ENCODE results near the gene APLP1.
"Not testable (repeated sequence)": the region's sequence is repeated elsewhere in the genome, so short reads cannot be mapped to it uniquely, and the experiment has no call there.

The APLP1 gene

DNA sequence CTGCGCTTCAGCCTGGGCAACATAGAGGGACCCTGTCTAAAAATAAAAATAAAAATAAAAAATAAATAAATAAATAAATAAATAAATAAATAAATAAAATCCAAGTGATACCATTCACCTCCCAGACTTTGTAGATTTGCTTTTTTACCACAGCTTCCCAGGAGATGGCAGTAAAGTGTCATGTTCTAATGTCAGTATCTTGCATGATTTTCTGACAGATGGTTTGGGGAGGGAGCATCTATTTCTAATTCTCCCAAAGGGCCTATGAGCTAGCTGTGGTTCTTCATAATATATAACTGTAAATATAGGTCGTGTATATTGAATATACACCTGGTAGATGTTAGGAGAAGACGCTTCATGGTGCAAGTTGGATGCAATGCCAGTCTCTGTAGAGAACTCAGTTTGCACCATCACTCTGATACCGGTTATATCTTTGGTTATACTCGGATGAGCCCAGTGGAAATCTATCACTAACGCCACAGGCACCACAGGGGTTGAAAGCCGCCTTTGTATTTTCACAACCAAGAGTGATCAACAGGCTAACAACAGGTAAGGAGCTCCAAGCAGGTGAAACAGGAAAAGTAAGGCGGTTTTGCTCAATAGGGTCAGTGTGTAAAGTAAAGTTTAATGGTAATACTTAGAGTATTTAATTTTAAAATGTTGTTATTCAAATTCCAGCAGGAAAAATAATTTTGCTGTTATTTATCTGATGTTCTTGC is 13.9 kb downstream of the APLP1 start:
- DNase-seq (ENCODE audit: low read depth in 2 of 2): no peak

DNA sequence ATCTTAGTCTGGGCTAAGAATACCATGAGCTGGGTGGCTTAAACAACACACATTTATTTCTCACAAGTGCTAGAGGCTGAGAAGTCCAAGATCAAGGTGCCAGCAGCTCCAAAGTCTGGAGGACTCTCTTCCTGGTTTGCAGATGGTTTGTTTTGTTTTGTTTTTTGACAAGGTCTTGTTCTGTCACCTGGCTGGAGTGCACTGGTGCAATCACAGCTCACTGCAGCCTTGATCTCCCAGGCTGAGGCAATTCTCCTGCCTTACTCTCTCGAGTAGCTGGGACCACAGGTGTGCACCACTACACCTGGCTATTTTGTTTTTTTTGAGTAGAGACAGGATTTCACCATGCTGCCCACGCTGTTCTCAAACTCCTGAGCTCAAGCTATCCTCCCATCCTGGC is 15.5 kb downstream of the APLP1 start:
- DNase-seq (ENCODE audit: low read depth in 2 of 2): no peak

DNA sequence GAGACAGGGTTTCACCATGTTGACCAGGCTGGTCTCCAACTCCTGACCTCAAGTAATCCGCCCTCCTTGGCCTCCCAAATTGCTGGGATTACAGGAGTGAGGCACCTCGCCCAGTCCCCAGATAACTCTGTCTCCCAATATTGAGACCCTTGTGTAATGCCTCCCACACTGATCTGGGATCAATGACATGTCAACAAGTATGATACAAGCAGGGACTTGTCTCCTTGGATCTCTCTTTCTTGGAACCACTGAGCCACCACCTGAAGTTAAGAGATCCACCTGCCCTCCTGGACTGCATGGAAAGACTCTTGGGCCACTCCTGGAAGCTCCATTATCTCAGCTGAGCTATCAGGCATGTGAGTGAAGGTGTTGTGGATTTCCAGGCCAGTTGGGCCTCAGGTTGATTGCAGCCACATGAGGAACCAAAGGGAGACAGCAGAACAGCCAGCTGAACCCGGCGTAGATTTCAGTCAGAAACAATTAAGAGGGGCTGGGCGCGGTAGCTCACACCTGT is 16.9 kb downstream of the APLP1 start:
- no peak for DNase-seq (ENCODE audit: low read depth in 2 of 2)

DNA sequence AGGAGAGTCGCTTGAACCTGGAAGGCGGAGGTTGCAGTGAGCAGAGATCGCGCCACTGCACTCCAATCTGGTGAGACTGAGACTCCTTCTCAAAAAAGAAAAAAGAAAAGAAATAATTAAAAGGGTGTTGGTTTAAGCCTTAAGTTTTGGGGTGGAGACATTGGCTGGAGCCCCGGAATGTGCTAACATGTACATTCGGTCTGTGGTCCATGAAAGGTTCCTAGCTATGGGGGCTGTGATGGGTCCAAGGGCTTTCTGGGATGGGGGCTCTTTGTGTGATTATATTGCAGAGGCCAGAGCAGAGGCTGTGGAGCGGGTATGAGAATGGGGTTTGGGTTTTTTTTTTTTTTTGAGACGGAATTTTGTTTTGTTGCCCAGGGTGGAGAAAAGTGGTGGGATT is 17.5 kb downstream of the APLP1 start:
- no peak for DNase-seq (ENCODE audit: low read depth in 2 of 2)

DNA sequence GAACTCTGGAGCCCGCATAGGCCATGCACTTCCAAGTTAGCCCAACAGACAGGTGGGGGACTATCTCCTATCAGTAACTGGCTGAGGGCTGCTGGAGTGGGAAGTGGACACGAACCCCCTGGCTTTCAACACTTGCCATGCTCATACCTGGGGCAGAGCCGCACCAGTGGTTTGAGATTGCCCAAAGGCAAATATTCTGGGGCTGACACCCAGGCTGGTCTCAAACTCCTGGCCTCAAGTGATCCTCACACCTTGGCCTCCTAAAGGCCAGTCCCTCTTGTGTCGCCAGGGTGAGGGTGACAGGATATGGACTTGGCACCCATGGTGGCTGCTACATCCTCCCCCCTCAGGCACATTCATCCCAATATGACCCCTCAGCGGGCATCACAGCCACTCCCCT is 18.8 kb downstream of the APLP1 start:
- no peak for DNase-seq (ENCODE audit: low read depth in 2 of 2)

DNA sequence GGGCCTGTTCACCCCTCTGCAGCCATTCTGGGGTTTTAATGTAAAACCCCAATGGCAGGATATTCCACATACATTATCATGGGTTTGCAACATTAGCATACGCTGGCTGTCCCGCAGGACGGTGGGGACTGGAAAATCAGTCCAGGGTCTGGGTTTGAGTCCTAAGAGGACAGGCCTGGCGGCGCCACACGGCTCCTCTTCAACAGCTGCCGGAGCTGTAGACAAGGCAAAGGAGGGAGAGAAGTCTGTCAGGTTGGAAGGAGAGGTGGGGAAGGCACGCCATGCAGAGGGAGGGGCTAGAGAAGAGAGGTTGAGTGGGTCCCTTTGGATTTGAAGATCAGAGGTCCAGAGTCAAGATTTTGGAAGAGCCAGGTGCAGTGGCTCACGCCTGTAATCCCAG is 20.0 kb downstream of the APLP1 start:
- DNase-seq (ENCODE audit: low read depth in 2 of 2): no peak

DNA sequence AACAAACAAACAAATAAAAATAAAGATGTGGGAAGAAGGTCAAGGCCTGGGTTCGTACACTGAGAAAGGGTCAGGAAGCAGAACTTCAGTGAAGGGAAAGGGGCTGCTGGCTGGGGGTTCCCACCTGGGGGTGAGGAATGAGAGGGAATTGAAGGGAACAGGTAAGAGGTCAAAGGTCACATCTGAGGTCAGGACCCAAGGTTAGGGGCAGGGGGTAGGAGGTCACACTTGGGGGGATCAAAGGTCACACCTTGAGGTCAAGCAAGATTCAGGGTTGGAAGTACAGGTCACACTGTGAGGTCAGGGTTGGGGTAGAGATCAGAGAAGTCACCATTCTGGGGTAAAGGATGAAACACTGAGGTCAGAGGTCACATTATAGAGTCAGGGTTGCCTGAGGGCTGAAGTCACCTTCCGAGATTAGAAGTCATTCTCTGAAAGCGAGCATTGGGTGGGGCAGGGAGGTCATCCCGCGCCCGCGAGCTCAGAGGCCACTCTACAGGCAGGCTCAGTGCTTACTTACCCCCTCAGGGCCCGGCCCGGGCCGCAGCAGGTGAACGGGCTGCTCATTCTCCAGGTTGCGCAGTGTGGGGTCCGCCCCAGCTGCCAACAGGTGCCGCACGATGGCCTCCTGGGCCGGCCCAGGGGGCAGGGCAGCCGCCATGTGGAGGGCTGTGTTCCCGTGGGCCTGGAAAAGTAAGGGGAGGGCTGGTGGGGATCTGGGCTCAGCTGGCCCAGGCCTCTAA is 21.2 kb downstream of the APLP1 start:
- no peak for DNase-seq (ENCODE audit: low read depth in 2 of 2)

DNA sequence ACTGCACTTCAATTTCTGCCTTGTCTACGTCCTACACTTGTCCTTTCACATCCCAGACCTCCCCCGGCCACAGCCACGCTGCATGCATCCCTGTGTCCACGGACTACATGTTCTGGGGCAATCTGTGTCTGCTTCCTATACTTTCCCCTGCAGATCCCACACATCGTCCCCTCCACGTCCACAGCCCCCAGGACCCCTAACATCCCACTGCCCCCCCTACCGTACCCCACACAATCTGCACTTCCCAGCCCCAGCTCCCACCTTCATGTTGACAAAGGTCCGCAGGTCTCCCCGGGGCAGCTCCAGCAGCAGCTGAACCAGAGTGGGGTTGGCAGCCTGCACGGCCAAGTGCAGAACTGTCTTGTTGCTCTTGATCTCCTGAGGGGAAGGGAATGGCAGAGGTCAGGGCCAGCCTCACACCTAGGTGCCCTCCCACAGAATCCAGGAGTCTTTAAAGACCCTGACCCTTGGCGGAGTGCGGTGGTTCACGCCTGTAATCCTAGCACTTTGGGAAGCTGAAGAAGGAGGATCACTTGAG is 21.8 kb downstream of the APLP1 start:
- DNase-seq (ENCODE audit: low read depth in 2 of 2): no peak

DNA sequence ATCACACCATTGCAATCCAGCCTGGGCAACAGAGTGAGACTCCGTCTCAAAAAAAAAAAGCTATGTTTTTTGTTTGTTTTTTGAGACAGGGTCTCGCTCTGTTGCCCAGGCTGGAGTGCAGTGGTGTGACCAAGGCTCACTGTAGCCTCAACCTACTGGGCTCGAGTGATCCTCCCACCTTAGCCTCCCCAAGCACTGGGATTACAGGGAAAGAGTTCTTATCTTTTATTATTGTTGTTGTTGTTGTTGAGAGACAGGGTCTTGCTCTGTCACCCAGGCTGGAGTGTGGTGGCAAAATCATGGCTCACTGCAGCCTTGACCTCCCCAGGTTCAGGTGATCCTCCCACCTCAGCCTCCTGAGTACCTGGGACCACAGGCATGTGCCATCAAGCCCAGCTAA is 23.4 kb downstream of the APLP1 start:
- DNase-seq (ENCODE audit: low read depth in 2 of 2): not testable (repeated sequence)

DNA sequence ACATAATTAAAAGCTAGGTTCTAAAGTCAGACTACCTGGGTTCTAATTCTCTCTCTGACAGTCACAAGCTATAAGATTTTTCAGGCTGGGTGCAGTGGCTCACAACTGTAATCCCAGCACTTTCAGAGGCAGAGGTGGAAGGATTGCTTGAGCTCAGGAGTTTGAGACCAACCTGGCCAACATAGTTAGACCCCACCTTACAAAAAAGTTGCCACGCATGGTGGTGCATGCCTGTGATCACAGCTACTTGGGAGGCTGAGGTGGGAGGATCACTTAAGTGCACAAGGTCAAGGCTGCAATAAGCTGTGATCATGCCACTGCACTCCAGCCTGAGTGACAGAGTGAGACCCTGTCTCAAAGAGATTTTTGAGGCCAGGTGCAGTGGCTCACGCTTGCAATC is 26.0 kb downstream of the APLP1 start:
- DNase-seq (ENCODE audit: low read depth in 2 of 2): no peak

DNA sequence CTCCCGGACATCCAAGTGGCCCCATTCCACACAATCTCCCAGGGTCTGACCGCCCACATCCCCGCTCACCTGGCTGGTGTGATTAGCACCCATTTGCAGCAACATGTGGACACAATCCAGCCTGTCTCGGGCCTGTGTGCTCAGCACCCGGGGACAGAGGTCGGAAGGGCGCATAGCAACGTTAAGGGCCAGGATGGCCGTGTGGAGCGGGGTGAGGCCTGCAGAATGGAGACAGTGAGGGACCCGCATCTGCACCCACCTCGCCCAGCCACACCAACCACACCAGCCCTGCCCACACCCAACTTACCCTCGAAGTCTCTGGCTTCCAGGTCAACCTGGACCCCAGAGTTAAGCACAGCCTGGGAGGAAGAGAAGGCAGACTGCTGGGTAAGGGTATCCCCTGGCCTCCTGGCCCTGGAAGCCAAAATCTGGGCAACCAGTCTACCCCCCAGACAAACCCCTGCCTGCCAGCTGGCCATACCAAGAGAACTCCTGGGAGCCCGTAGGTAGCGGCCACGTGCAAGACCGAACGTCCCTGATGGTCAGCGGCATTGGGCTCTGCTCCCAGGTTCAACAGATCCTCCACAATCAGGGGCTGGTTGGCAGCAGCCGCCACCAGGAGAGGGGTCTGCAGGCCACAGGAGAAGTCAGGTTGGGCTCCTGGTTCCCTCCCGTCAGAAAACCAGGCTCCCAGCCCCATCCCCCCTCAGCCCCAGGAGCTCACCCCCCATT is 27.7 kb downstream of the APLP1 start:
- DNase-seq (ENCODE audit: low read depth in 2 of 2): no peak

DNA sequence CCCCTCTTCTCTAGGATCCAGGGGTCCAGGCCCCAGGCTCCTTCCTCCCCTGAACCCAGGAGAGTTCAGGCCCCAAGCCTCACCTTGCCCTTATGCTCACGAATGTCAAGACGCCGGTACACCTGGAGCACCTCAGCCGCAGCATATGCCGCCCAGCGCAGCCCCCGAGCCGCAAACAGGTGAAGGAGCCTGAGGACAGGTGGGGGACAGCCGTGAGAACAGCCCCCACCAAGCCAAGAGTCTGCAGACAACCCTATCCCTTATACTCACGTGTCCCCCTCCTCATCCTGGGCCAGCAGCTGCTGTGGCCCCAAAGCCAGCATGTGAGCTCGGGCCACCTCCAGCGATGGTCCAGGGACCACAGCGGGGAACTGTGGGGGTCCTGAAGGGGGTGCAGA is 28.3 kb downstream of the APLP1 start:
- no peak for DNase-seq (ENCODE audit: low read depth in 2 of 2)

DNA sequence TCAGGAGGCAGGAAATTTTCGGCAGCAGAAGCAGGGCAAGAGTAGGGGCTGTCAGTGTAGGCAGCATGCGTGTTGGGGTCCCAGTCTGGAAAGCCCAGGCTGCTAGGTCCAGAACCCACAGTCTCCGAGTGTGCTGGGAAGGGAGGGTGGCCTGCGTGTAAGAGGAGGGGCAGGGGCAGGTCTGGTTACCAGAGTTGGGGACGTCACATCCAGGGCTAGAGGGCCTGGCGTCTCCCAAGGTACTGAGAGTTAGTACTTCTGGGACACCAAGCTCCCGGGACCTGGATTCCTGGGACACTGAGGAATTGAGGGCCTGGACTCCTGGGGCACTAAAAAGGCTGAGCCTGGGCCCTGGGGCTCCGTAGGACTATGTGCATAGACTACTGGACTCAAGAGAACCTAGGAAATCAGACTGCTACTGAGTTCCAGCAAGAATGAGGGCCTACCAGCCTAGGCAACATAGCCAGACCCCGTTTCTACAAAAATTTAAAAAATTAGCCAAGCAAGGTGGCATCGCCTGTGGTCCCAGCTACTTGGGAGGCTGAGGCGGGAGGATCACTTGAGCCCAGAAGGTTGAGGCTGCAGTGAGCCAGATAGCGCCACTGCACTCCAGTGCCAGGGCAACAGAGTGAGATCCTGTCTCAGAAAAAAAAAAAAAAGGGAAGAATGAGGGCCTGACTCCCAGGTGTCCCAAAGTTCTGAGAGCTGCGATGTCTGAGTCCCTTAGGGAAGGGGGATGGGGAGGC is 29.5 kb downstream of the APLP1 start:
- no peak for DNase-seq (ENCODE audit: low read depth in 2 of 2)

DNA sequence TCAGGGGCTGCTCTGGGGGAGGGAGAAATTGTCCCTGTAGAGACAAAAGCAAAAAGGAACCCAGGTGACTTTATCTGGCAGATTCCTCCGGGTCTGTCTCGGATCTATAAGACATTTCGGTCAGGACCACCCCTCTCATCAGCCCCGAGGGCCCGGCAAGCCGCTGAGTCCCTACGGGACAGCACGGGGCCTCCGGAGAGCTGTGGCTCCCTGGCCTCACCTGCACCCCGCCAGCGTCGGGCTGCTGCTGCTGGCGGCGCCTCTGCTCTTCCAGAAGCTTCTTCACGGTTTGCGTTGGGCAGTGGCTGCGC is 30.1 kb downstream of the APLP1 start:
- no peak for DNase-seq (ENCODE audit: low read depth in 2 of 2)

DNA sequence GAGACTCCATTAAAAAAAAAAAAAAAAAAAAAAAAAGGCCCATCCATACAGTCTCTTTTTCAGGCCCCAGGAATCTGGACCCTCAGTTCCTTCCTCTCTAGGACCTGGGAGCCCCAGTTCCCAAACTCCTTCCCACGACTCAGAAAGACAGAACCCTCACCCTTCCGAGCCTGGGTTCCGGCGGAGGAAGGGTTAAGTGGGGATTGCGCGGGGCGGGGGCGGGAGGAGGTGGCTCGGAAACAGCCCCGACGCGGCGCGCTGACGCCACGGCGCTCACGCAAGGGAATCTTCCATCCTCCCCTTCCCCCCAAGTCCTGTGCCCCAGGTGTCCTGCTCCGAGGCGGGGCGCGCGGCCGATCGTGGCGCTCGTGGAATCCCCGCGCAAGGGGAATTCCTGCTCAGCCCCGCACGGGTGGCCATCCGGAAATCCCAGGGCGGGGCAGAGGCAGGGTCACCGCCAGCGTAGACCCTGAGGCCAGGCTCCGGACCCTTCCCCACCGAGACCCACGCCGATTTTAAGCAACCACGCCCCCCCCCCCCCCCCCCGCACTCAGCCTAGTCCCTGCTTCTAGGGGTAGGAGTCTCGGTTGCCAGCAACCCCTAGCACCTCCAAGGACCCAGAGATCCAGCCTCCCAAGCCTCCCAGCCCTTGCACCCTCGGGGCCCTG is 31.3 kb downstream of the APLP1 start:
- DNase-seq (ENCODE audit: low read depth in 2 of 2): peak; percentile 76 to 79

DNA sequence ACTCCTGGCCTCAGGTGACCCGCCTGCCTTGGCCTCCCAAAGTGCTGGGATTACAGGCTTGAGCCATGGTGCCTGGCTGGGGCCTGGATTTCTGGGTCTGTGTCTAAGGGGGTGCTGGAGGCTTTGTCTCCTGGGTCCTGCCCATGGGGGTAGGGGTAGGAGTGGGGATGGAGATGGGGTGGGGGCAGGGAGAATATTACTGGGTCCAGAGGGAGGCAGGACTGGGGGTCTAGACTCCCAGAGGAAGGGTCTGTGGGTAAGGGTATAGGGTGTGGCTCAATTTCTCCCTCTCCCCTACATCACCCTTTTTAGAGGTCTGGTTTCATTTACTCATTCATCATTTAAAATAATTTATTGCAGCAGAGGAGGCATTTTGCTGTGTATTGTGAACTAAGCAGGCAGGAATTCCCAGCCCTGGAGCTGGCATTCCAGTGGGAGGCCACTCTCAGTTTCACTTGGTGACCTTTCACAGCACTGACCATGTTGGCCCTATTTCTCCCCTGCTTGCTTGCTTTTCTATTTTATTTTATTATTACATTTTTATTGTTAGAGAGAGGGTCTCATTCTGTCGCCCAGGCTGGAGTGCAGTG is 32.8 kb downstream of the APLP1 start:
- DNase-seq (ENCODE audit: low read depth in 2 of 2): no peak

DNA sequence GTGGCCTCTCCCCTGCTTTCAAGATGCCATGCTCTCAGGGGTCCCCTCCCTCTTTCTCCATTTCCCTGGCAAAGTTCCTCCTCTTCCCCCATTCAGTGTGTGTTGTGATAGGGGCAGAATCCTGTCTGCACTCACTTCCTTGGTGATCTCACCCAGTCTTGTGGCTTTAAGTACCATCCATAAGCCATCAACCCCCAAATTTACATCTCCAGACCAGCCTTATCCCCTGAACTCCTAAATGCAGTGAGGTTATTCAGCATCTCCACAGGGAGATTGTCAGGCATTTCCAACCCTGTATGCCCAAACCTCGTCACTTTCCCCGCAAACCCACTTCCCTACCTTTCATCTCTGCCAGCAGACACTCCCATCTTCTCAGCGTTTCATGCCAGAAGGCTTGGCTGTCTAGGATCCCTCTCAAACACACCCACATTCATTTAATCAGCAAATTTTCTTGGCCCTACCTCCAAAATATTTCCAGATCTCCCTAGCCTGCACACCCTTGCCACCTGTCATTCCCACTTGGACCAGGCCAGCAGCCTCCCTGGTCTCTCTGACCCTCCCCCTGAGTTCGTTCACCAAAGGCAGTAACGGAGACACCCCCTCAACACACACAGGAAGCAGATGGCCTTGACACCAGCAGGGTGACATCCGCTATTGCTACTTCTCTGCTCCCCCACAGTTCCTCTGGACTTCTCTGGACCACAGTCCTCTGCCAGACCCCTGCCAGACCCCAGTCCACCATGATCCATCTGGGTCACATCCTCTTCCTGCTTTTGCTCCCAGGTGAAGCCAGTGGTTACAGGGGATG is 33.7 kb downstream of the APLP1 start, which contains the start of gene HCST:
Gene HCST (plus strand): TSS at position 676 of the 808 bp plus-strand sequence. CDS start 65 bp downstream, at position 741.
- DNase-seq (ENCODE audit: low read depth in 2 of 2): no peak

DNA sequence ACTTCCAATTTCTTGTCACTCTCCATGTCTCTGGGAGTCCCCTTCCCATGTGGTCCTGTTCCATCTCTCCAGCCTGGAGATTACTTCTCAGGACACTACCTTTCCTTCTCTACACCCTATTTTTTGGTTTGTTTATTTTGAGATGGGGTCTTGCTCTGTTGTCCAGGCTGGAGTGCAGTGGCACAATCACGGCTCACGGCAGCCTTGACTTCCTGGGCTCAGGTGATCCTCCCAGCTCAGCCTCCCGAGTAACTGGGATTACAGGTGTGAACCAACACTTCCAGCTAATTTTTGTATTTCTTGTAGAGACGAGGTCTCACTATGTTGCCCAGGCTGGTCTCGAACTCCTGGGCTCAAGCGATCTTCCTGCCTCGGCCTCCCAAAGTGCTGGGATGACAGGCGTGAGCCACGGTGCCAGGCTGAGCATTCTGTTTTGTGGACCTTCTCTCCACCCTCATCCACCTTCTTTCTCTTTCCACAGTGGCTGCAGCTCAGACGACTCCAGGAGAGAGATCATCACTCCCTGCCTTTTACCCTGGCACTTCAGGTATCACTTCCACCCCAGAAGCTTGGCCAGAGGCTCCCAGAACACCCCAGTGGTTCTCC is 34.6 kb downstream of the APLP1 start:
- DNase-seq (ENCODE audit: low read depth in 2 of 2): no peak

DNA sequence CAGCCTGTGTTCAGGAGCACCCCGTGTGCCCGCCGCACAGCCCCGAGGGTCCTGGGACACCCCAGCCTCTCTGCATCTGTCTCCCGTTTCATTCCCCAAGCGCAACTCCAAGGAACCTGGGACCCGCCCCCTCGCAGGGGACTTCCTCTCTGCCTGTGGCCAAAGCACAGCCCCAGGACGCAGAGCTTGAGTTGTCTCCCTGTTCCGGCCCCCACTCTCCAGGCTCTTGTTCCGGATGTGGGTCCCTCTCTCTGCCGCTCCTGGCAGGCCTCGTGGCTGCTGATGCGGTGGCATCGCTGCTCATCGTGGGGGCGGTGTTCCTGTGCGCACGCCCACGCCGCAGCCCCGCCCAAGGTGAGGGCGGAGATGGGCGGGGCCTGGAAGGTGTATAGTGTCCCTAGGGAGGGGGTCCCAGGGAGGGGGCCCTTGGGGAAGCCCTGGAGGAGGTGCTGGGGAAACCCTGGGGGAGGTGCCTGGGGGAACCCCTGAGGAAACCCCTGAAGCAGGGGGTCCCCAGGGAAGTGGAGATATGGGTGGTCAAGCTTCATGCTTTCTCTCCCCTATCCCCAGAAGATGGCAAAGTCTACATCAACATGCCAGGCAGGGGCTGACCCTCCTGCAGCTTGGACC is 35.3 kb downstream of the APLP1 start:
- DNase-seq (ENCODE audit: low read depth in 2 of 2): peak; percentile 81 to 90
